Measurements from ENCODE around the gene TENT4A. TPM values are rescaled to one million over a fixed set of nuclear protein-coding genes. Genes with fewer than 3 reads are reported as not detected.

Gene TENT4A
- total RNA-seq, 1 donor from 2014 or later = 21.7 TPM

- no peak for DNase-seq (ENCODE audit: low spot score)
These were observed 4.0 kb downstream of the TENT4A start for GRCh38 chr5:6717247-6717646.

- DNase-seq (ENCODE audit: low spot score) = no peak
These were observed 4.5 kb downstream of the TENT4A start for GRCh38 chr5:6717687-6718086.

- DNase-seq (ENCODE audit: low spot score) = no peak
These were observed 5.0 kb downstream of the TENT4A start for GRCh38 chr5:6718161-6718681.

- DNase-seq (ENCODE audit: low spot score) = no peak
These were observed 5.5 kb downstream of the TENT4A start for GRCh38 chr5:6718718-6719117.

- DNase-seq (ENCODE audit: low spot score) = no peak
These were observed 6.2 kb downstream of the TENT4A start for GRCh38 chr5:6719417-6719816.

- no peak for DNase-seq (ENCODE audit: low spot score)
These were observed 6.8 kb downstream of the TENT4A start for GRCh38 chr5:6719896-6720560.

- DNase-seq (ENCODE audit: low spot score) = no peak
These were observed 7.3 kb downstream of the TENT4A start for GRCh38 chr5:6720561-6720921.

GRCh38 chr5:6721442-6721841 lies 8.2 kb downstream of the TENT4A start:
- no peak for DNase-seq (ENCODE audit: low spot score)

- DNase-seq (ENCODE audit: low spot score) = no peak
These were observed 8.8 kb downstream of the TENT4A start for GRCh38 chr5:6722015-6722414.

GRCh38 chr5:6723122-6723815 lies 10.0 kb downstream of the TENT4A start:
- DNase-seq (ENCODE audit: low spot score) = no peak

GRCh38 chr5:6723816-6724300 lies 10.6 kb downstream of the TENT4A start:
- DNase-seq (ENCODE audit: low spot score) = no peak

- no peak for DNase-seq (ENCODE audit: low spot score)
These were observed 11.2 kb downstream of the TENT4A start for GRCh38 chr5:6724321-6724929.

- DNase-seq (ENCODE audit: low spot score) = no peak
These were observed 12.2 kb downstream of the TENT4A start for GRCh38 chr5:6725421-6725820.

GRCh38 chr5:6726006-6726405 lies 12.8 kb downstream of the TENT4A start:
- no peak for DNase-seq (ENCODE audit: low spot score)

- no peak for DNase-seq (ENCODE audit: low spot score)
These were observed 14.0 kb downstream of the TENT4A start for GRCh38 chr5:6727231-6727630.

- DNase-seq (ENCODE audit: low spot score) = no peak
These were observed 15.0 kb downstream of the TENT4A start for GRCh38 chr5:6728011-6728794.

- no peak for DNase-seq (ENCODE audit: low spot score)
These were observed 15.6 kb downstream of the TENT4A start for GRCh38 chr5:6728795-6729183.

GRCh38 chr5:6729386-6730310 lies 16.4 kb downstream of the TENT4A start:
- DNase-seq (ENCODE audit: low spot score) = no peak

GRCh38 chr5:6730407-6730806 lies 17.2 kb downstream of the TENT4A start:
- DNase-seq (ENCODE audit: low spot score) = no peak

- DNase-seq (ENCODE audit: low spot score) = no peak
These were observed 17.6 kb downstream of the TENT4A start for GRCh38 chr5:6730807-6731206.

Measured in umbilical cord (tissue), 2 donors.